ENCODE results near the gene TDRD7.

TDRD7 gene

GRCh38 chr9:97535771-97536170 lies 123.9 kb downstream of the TDRD7 start:
- Histone ChIP-seq H3K4me3 (replicated peaks; ENCODE audit: low read depth, low read length) (no peak overlapping the region), H3K27me3 (replicated peaks; ENCODE audit: control insufficient read depth, insufficient read depth, low read length) (no peaks in the 10 kb centered on the region), H3K36me3 (ENCODE audit: control insufficient read depth, insufficient read depth, low read length) (peaks cover 4% of the 10 kb centered on the region)
- TF ChIP-seq, protein P1, sequence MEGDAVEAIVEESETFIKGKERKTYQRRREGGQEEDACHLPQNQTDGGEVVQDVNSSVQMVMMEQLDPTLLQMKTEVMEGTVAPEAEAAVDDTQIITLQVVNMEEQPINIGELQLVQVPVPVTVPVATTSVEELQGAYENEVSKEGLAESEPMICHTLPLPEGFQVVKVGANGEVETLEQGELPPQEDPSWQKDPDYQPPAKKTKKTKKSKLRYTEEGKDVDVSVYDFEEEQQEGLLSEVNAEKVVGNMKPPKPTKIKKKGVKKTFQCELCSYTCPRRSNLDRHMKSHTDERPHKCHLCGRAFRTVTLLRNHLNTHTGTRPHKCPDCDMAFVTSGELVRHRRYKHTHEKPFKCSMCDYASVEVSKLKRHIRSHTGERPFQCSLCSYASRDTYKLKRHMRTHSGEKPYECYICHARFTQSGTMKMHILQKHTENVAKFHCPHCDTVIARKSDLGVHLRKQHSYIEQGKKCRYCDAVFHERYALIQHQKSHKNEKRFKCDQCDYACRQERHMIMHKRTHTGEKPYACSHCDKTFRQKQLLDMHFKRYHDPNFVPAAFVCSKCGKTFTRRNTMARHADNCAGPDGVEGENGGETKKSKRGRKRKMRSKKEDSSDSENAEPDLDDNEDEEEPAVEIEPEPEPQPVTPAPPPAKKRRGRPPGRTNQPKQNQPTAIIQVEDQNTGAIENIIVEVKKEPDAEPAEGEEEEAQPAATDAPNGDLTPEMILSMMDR (IDR thresholded peaks at IDR 0.05; ENCODE audit: insufficient read depth, low read length, poor library complexity, severe bottlenecking): no peak
- DNase-seq (ENCODE audit: extremely low read depth, insufficient read length): no peak

DNA sequence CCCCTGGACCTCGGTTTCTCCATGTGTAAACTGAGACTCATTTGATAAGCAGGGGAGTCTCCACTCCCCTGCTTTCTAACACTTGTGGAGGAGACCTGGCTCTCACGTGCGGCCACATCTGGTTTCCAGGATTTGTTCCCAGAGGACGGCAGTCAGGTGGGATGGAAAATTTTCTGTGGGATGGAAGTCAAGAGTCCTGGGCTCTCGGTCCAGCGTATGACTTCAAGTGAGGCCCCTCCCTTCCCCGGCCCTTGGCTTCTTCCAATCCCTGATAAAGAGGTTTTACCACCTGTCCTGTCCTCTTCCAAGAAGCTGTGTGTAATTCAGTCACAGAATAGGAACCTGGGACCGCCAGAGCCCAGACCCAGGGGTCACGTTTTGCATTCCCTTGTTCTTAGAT lies 124.6 kb downstream of the TDRD7 start:
- no peak overlapping the region for H3K4me3 ChIP-seq (replicated peaks; ENCODE audit: low read depth, low read length)
- peaks cover 4% of the 10 kb centered on the region for H3K36me3 ChIP-seq (ENCODE audit: control insufficient read depth, insufficient read depth, low read length)
- TF ChIP-seq, protein P1 (IDR thresholded peaks at IDR 0.05; ENCODE audit: insufficient read depth, low read length, poor library complexity, severe bottlenecking): no peak
- no peaks in the 10 kb centered on the region for H3K27me3 ChIP-seq (replicated peaks; ENCODE audit: control insufficient read depth, insufficient read depth, low read length)
- DNase-seq (ENCODE audit: extremely low read depth, insufficient read length): no peak

DNA sequence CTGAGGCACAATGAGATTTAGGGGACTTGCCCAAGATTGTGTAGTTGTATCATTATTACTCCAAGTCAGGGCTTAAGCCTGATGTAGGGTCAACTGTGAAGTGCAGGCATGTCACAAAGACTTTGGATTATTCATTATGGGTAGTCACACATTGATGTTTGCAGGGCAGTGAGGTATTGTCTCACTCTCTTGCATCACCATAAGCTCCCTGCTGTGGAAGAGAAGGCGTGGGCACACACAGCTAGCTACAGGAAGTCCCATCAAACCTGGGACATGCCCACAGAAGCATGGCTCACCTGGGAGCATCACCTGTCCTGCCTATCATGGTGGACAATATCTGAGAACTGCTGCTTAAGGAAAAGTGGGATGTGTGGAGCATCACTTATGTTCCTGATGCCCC lies 131.7 kb downstream of the TDRD7 start:
- TF ChIP-seq, protein P1 (IDR thresholded peaks at IDR 0.05; ENCODE audit: insufficient read depth, low read length, poor library complexity, severe bottlenecking): no peak
- Histone ChIP-seq H3K36me3 (ENCODE audit: control insufficient read depth, insufficient read depth, low read length) (peaks cover 7% of the 10 kb centered on the region), H3K27me3 (replicated peaks; ENCODE audit: control insufficient read depth, insufficient read depth, low read length) (no peaks in the 10 kb centered on the region), H3K4me3 (replicated peaks; ENCODE audit: low read depth, low read length) (no peak overlapping the region)
- DNase-seq (ENCODE audit: extremely low read depth, insufficient read length): no peak

DNA sequence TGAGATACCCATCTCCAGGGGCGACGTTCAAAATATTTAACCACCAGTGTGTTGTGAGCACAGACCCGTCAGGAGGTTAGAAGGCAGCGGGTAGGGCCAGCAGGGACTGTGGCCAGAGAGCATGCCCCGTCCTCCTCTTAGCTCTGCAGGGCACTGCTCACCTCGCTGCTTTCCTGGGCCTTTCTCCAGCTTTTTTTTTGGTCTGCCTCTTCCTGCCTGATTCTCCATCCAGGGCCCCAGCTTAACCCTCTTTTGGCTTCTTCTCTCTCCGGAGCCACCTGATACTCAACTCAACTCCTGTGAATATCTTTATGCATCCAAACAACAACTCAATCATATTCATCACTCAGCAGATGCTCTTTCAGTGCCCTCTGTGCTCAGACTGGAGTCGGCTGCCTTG lies 133.6 kb downstream of the TDRD7 start:
- TF ChIP-seq, protein P1 (IDR thresholded peaks at IDR 0.05; ENCODE audit: insufficient read depth, low read length, poor library complexity, severe bottlenecking): no peak
- Histone ChIP-seq H3K36me3 (ENCODE audit: control insufficient read depth, insufficient read depth, low read length) (peaks cover 7% of the 10 kb centered on the region), H3K27me3 (replicated peaks; ENCODE audit: control insufficient read depth, insufficient read depth, low read length) (no peaks in the 10 kb centered on the region), H3K4me3 (replicated peaks; ENCODE audit: low read depth, low read length) (no peak overlapping the region)
- DNase-seq (ENCODE audit: extremely low read depth, insufficient read length): no peak
